GM18867 (cell line): ENCODE results near the gene LILRA2.
"Not testable (repeated sequence)": the region's sequence is repeated elsewhere in the genome, so short reads cannot be mapped to it uniquely, and the experiment has no call there.

Experiments used
- ATAC-seq: cut with Tn5 transposase; IDR thresholded peaks from one replicate; pipeline ENCODE4 v1.9.1; 2021; ENCODE audit warnings: mild to moderate bottlenecking, moderate library complexity; ENCODE audit not compliant: unreplicated experiment

Gene LILRA2

DNA sequence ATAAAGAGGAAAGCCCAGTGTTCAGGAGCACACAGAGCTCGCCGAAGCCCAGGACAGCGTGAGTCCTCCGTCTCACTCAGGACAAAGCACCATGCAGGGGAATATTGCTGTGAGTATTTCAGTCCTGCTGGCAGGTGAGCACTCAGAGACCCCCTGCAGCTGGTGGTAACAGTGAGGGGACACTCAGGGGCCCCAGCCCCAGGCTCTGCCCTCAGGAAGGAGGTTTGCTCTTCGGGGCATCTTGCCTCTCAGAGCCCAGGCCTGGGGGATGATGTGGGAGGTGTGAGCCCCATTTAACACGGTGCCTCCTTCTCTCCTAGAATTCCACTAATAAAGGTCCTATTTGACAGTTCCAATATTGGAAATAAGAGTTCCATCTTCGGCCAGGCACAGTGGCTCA lies 34.6 kb downstream of the LILRA2 start:
- ATAC-seq, result no peak

DNA sequence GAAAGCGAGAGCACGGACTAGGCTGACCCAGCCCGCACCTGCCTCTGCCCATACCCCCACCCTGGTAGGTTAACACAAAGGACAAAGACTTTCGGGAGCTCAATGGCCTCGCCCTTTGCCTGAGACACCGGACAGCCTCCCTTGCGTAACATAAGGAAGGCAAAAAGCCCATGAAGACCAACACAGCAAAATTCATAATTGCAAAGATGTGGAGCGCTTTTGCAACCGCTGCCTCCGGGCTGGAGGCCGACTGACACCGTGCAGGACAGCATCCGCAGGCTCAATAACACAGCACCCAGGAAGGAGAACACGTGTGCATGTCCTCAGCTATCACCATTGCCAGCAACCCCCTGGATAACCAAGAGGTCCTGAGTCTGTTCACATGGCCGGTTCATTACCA lies 35.2 kb downstream of the LILRA2 start:
- no peak for ATAC-seq

GRCh38 chr19:54609356-54609791 lies 35.8 kb downstream of the LILRA2 start:
- ATAC-seq, result no peak

DNA sequence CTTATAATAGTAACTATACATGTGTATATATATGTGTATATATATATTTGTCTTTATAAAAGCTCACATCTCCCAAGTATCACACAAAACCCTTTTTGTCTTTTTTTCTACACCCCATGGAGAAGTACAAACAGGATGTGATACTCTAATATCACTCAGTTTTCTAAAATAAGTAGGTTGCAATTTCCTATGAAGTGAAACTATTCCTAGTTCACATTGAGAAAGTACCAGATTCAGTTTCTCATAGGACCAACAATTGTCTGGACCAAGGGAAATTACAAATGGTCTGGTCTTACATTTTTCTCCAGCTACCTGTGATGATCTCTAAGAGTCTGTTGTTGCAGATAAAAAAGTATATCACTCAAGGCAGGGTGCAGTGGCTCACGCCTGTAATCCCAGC lies 38.8 kb downstream of the LILRA2 start:
- no peak for ATAC-seq

DNA sequence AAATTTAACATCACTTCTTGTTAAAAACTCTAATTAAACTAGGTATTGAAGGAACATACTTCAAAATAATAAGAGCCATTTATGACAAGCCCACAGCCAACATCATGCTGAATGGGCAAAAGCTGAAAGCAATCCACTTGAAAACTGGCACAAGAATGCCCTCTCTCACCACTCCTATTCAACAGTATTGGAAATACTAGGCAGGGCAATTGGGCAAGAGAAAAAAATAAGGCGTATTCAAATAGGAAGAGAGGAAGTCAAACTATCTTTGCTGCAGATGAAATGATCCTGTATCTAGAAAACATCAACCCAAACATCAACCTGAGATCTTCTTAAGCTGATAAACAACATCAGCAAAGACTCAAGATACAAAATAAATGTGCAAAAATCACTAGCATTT lies 41.1 kb downstream of the LILRA2 start:
- ATAC-seq, result no peak

DNA sequence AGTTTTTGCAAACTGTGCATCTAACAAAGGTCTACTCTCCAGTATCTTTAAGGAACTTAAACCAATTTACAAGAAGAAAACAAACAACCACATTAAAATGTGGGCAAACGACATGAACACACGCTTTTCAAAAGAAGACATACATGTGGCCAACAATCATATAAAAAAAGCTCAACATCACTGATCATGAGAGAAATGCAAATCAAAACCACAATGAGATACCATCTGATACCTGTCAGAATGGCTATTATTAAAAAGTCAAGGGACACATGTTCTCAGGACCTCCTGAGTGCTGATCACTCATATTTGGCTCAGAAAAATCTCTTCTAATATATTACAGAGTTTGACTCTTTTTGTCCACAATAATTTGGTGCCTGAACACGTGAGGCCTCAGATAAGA lies 42.5 kb downstream of the LILRA2 start:
- ATAC-seq, result peak; percentile 42

GRCh38 chr19:54616821-54617560 lies 43.4 kb downstream of the LILRA2 start:
- peak; percentile 81 for ATAC-seq

- no peak for ATAC-seq
Measured at GRCh38 chr19:54620464-54620863, 46.9 kb downstream of the LILRA2 start.

GRCh38 chr19:54622431-54622830 lies 48.8 kb downstream of the LILRA2 start:
- ATAC-seq, result no peak

GRCh38 chr19:54624234-54624633 lies 50.6 kb downstream of the LILRA2 start:
- ATAC-seq, result not testable (repeated sequence)

DNA sequence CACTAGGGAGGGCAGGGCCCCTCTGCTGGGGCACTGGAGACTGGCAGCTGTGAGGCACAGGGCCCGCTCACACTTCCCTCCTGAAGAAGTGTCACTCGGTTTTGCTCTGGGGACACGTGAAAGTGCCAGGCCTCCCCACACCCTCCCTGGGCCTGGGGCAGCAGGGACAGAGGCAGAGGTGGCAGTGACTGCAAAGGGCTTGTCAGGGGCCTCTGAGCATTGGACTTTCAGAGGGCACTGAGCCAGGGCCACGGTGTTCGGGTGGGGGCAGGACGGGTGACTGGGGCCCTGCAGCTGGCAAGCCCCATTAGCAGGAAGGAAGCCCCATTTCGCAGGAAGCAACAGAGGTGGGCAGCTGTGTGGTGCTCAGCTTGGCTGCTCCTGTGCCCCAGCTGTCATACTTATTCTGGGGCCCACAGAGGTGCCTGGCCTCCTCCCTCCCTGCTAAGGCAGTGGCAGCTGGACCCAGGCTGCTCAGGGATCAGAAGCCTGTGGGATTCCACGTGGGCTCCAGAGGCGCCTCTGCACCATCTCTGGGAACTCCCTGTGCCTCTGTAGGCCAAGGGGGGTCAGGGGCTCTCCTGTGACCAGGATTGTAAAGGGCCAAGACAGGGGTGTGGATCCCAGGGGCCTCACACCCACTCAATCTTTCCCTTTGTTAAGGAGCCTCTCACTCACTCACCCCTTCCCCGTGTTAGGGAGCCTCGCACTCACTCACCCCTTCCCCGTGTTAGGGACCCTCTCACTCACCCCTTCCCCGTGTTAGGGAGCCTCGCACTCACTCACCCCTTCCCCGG lies 51.5 kb downstream of the LILRA2 start:
- ATAC-seq, result not testable (repeated sequence)

GRCh38 chr19:54626757-54627156 lies 53.2 kb downstream of the LILRA2 start:
- no peak for ATAC-seq

DNA sequence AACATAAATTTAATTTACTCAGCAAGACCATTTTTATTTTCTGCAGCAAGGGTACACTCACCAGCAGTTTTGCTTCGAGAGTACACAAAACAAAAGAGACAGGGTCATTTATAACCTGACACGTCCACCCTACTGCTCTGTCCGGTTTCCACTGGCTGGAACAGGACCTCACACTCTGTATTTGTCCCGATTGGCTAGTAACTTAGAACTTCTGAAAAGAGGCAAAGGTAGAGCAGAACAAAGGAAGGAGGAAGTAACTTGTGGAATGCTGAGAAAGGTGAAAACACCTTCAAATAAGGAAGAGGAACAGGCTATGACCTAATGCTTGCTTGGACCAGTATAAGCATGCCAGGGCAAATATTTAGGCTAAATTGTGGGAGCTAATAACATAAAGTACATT lies 54.3 kb downstream of the LILRA2 start:
- ATAC-seq, result not testable (repeated sequence)

DNA sequence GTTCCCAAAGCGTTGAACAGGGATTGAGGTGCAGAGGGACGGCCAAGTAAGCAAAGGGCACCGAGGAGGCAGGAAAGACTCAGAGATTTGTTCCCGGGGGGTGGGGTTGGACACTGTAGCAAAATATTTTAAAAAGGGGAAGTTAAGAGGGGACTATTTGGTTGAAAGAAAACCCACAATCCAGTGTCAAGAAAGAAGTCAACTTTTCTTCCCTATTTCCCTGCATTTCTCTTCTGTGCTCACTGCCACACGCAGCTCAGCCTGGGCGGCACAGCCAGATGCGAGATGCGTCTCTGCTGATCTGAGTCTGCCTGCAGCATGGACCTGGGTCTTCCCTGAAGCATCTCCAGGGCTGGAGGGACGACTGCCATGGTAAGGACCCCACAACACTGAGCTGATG lies 56.7 kb downstream of the LILRA2 start, which contains the start of gene LILRB1:
LILRB1 (plus strand) TSS at position 223 of the 400 bp plus-strand sequence. CDS start 590 bp downstream, outside the sequence.
- not testable (repeated sequence) for ATAC-seq

DNA sequence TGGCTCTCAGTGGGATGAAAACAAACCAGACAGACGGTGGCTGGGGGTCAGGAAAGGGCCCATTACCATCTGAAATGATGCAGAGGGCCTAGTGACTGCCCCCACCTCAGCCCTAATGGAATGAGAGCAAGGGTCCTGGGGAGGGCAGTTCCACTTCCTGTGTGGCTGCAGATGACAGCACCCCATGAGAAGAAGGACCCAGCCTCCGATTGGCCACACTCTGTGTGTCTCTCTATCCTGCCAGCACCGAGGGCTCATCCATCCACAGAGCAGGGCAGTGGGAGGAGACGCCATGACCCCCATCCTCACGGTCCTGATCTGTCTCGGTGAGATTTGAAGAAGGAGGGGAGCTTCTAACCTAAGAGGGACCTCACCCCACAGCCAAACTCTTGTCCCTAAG lies 57.2 kb downstream of the LILRA2 start:
- ATAC-seq, result no peak

- ATAC-seq, result not testable (repeated sequence)
Measured at GRCh38 chr19:54631489-54632337, 58.1 kb downstream of the LILRA2 start.

- ATAC-seq, result not testable (repeated sequence)
Measured at GRCh38 chr19:54632517-54632916, 58.9 kb downstream of the LILRA2 start.

DNA sequence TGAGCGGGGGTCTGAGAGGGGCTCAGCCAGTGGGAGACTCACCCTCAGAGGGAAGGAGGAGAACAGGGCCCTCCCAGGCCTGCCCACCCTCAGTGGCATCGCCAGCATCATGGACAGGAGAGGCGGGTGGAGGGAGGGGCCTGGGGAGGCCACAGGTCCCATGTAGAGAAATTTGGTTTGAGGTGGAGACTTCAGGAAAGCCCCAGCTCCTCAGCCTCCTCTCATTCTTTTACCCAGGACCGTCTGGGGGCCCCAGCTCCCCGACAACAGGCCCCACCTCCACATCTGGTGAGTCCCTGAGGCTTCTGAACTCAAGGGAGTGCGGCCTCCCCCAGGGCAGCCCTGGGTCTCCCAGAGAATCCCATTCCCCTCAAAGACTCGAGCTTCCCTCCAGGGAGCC lies 59.8 kb downstream of the LILRA2 start:
- no peak for ATAC-seq

GRCh38 chr19:54636081-54636480 lies 62.5 kb downstream of the LILRA2 start:
- ATAC-seq, result not testable (repeated sequence)

DNA sequence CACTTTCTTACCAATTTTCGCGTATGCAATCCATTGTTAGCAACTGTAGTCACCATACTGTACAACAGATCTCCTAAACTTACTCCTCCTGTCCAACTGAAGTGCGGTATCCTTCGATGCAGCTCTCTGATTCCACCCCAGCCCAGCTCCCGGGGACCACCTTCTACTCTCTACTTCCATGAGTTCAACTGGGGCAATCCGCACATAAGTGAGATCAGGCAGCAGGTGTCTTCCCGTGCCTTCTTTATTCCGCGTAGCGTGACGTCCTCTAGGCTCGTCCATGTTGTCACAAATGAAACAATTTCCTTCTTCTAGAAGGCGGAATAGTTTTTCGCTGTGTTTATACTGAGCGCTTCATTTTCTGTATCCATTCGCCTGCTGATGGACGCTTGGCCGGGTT lies 65.1 kb downstream of the LILRA2 start:
- no peak for ATAC-seq
